Esophagus muscularis mucosa (tissue), 3 donors: ENCODE data around the gene UBE4A.

Source experiments
- POLR2A ChIP-seq: fragments of 450-650 bp; IDR thresholded peaks from one replicate; pipeline ENCODE4 v1.6.1; 2017; ENCODE audit warnings: antibody characterized with exemption, moderate library complexity, mild to moderate bottlenecking, low read depth
- POLR2AphosphoS5 ChIP-seq, 2 donors: sonication (generic); formaldehyde crosslinking; IDR thresholded peaks; one replicate each; pipeline ENCODE4 v1.6.1; 2017; ENCODE audit warnings: antibody characterized with exemption in 2 of 2
- TF ChIP-seq, protein P1 (sequence below), 3 experiments: fragments of 200-600 bp in 2 of 3; fragments of 450-650 bp in 1 of 3; sonication (generic) in 2 of 3; IDR thresholded peaks; one replicate each; pipeline ENCODE4 v1.5.1; 2017 to 2019; ENCODE audit warnings: antibody characterized with exemption in 3 of 3, mild to moderate bottlenecking in 2 of 3, moderate library complexity in 1 of 3

DNA sequence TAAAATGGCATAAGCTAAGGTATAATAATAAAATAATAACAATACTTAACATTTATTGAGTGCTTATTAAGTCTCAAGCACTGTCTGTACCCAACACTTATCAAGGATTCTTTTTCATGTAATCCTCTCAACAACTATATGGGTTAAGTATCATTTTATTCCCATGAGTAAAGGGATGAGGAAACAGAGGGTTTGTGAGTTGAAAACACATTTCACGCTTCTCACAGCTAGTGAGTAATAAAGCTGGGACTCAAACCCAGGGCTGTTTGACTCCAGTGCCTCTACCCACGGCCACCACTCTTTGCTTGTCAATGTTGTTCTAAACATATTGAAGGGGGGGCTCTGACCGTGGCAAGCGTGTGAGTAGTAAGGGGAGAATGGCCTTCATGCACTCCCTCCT, 46.2 kb upstream of the UBE4A start:
- TF ChIP-seq, protein P1, sequence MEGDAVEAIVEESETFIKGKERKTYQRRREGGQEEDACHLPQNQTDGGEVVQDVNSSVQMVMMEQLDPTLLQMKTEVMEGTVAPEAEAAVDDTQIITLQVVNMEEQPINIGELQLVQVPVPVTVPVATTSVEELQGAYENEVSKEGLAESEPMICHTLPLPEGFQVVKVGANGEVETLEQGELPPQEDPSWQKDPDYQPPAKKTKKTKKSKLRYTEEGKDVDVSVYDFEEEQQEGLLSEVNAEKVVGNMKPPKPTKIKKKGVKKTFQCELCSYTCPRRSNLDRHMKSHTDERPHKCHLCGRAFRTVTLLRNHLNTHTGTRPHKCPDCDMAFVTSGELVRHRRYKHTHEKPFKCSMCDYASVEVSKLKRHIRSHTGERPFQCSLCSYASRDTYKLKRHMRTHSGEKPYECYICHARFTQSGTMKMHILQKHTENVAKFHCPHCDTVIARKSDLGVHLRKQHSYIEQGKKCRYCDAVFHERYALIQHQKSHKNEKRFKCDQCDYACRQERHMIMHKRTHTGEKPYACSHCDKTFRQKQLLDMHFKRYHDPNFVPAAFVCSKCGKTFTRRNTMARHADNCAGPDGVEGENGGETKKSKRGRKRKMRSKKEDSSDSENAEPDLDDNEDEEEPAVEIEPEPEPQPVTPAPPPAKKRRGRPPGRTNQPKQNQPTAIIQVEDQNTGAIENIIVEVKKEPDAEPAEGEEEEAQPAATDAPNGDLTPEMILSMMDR (IDR thresholded peaks at IDR 0.05) = no peak
- TF ChIP-seq POLR2A = no peak
- TF ChIP-seq POLR2AphosphoS5 (IDR thresholded peaks at IDR 0.05) = no peak
